ENCODE data around the gene ADAM10.

Gene ADAM10

GRCh38 chr15:58595516-58596263 lies 153.8 kb downstream of the ADAM10 start:
- Histone ChIP-seq H3K4me3 (ENCODE audit: low read depth, low read length) (no peak overlapping the region), H3K36me3 (ENCODE audit: control insufficient read depth in 2 of 2, insufficient read depth in 1 of 2, low read length in 2 of 2) (peaks cover 0 to 9% of the 10 kb centered on the region in 2 experiments; a peak in 1 of 3 replicates), H3K9me3 (ENCODE audit: control insufficient read depth, insufficient read depth, low read depth, low read length) (no peaks in the 10 kb centered on the region), H3K27ac (ENCODE audit: extremely low read depth, low read depth, low read length) (no peak overlapping the region), H3K4me1 (ENCODE audit: control insufficient read depth, insufficient read depth, low read length) (no peaks in the 10 kb centered on the region)
- ChIA-PET POLR2A (no interaction called here), CTCF (interaction anchor here (0.7 kb wide), 1 partner anchor 11 kb away, joined by 3 read pairs; no protein-coding TSS in a partner anchor)
- no peak for TF ChIP-seq FEZF1 (tag by site-specific recombination; IDR thresholded peaks at IDR 0.05)
- TF ChIP-seq, protein P1, sequence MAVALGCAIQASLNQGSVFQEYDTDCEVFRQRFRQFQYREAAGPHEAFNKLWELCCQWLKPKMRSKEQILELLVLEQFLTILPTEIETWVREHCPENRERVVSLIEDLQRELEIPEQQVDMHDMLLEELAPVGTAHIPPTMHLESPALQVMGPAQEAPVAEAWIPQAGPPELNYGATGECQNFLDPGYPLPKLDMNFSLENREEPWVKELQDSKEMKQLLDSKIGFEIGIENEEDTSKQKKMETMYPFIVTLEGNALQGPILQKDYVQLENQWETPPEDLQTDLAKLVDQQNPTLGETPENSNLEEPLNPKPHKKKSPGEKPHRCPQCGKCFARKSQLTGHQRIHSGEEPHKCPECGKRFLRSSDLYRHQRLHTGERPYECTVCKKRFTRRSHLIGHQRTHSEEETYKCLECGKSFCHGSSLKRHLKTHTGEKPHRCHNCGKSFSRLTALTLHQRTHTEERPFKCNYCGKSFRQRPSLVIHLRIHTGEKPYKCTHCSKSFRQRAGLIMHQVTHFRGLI (tag by site-specific recombination; IDR thresholded peaks at IDR 0.05), result no peak
- no peak for TF ChIP-seq ZNF112 (tag by site-specific recombination; IDR thresholded peaks at IDR 0.05)
- no peak for TF ChIP-seq MEIS1 (CRISPR knock-in tag; IDR thresholded peaks at IDR 0.05; ENCODE audit: borderline replicate concordance)
- TF ChIP-seq, protein P2, sequence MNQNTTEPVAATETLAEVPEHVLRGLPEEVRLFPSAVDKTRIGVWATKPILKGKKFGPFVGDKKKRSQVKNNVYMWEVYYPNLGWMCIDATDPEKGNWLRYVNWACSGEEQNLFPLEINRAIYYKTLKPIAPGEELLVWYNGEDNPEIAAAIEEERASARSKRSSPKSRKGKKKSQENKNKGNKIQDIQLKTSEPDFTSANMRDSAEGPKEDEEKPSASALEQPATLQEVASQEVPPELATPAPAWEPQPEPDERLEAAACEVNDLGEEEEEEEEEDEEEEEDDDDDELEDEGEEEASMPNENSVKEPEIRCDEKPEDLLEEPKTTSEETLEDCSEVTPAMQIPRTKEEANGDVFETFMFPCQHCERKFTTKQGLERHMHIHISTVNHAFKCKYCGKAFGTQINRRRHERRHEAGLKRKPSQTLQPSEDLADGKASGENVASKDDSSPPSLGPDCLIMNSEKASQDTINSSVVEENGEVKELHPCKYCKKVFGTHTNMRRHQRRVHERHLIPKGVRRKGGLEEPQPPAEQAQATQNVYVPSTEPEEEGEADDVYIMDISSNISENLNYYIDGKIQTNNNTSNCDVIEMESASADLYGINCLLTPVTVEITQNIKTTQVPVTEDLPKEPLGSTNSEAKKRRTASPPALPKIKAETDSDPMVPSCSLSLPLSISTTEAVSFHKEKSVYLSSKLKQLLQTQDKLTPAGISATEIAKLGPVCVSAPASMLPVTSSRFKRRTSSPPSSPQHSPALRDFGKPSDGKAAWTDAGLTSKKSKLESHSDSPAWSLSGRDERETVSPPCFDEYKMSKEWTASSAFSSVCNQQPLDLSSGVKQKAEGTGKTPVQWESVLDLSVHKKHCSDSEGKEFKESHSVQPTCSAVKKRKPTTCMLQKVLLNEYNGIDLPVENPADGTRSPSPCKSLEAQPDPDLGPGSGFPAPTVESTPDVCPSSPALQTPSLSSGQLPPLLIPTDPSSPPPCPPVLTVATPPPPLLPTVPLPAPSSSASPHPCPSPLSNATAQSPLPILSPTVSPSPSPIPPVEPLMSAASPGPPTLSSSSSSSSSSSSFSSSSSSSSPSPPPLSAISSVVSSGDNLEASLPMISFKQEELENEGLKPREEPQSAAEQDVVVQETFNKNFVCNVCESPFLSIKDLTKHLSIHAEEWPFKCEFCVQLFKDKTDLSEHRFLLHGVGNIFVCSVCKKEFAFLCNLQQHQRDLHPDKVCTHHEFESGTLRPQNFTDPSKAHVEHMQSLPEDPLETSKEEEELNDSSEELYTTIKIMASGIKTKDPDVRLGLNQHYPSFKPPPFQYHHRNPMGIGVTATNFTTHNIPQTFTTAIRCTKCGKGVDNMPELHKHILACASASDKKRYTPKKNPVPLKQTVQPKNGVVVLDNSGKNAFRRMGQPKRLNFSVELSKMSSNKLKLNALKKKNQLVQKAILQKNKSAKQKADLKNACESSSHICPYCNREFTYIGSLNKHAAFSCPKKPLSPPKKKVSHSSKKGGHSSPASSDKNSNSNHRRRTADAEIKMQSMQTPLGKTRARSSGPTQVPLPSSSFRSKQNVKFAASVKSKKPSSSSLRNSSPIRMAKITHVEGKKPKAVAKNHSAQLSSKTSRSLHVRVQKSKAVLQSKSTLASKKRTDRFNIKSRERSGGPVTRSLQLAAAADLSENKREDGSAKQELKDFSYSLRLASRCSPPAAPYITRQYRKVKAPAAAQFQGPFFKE (tag by site-specific recombination; IDR thresholded peaks at IDR 0.05; ENCODE audit: borderline replicate concordance), result no peak
- TF ChIP-seq ZNF311 (tag by site-specific recombination; IDR thresholded peaks at IDR 0.05; ENCODE audit: borderline replicate concordance), result no peak

- TF ChIP-seq, protein P3, sequence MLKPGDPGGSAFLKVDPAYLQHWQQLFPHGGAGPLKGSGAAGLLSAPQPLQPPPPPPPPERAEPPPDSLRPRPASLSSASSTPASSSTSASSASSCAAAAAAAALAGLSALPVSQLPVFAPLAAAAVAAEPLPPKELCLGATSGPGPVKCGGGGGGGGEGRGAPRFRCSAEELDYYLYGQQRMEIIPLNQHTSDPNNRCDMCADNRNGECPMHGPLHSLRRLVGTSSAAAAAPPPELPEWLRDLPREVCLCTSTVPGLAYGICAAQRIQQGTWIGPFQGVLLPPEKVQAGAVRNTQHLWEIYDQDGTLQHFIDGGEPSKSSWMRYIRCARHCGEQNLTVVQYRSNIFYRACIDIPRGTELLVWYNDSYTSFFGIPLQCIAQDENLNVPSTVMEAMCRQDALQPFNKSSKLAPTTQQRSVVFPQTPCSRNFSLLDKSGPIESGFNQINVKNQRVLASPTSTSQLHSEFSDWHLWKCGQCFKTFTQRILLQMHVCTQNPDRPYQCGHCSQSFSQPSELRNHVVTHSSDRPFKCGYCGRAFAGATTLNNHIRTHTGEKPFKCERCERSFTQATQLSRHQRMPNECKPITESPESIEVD (tag by site-specific recombination; IDR thresholded peaks at IDR 0.05), result no peak
- TF ChIP-seq ZNF174 (tag by site-specific recombination; IDR thresholded peaks at IDR 0.05) (no peak), ZNF341 (tag by site-specific recombination; IDR thresholded peaks at IDR 0.05; ENCODE audit: low read depth) (no peak), ZNF645 (tag by site-specific recombination; IDR thresholded peaks at IDR 0.05) (no peak), ZNF157 (tag by site-specific recombination; IDR thresholded peaks at IDR 0.05) (no peak), ZNF596 (tag by site-specific recombination; IDR thresholded peaks at IDR 0.05) (no peak), ZNF175 (tag by site-specific recombination; IDR thresholded peaks at IDR 0.05) (no peak), ZNF184 (tag by site-specific recombination; IDR thresholded peaks at IDR 0.05) (no peak)
- H3K4me1 ChIP-seq (ENCODE audit: control insufficient read depth, insufficient read depth, low read length), result no peaks in the 10 kb centered on the region
Measured at GRCh38 chr15:58594898-58595297, 154.6 kb downstream of the ADAM10 start.

More at GRCh38 chr15:58594898-58595297, 154.6 kb downstream of the ADAM10 start:
- H3K36me3 ChIP-seq (ENCODE audit: control insufficient read depth in 2 of 2, insufficient read depth in 1 of 2, low read length in 2 of 2), result peaks cover 0 to 9% of the 10 kb centered on the region in 2 experiments; a peak in 1 of 3 replicates
- H3K27ac ChIP-seq (ENCODE audit: extremely low read depth, low read depth, low read length), result no peak overlapping the region
- CTCF ChIA-PET, result interaction anchor here (0.7 kb wide), 1 partner anchor 10 kb away, joined by 3 read pairs; no protein-coding TSS in a partner anchor
- no peak overlapping the region for H3K4me3 ChIP-seq (ENCODE audit: low read depth, low read length)
- POLR2A ChIA-PET, result no interaction called here
- no peaks in the 10 kb centered on the region for H3K9me3 ChIP-seq (ENCODE audit: control insufficient read depth, insufficient read depth, low read depth, low read length)

Data from HEK293 (cell line).